HG03139 (cell line): ENCODE measurements around the gene STAP1.
"Not testable (repeated sequence)": the region's sequence is repeated elsewhere in the genome, so short reads cannot be mapped to it uniquely, and the experiment has no call there.

Source experiments
- ATAC-seq: cut with Tn5 transposase; IDR thresholded peaks from one replicate; pipeline ENCODE4 v1.9.1; 2021; ENCODE audit not compliant: unreplicated experiment

Gene STAP1

DNA sequence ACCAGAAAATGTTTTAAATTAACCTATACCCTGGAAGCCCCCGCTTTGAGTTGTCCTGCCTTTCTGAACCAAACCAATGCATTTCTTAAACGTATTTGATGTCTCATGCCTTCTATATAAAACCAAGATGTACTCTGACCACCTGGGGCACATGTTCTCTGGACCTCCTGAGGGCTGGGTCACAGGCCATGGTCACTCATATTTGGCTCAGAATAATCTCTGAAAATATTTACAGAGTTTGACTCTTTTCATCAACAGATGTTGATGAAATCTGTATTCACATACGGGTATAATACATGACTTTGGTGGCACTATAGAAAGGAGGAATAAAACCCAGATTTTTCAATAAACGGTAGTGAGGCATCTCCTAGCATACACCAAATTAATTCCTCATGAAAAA lies 55.7 kb downstream of the STAP1 start:
- no peak for ATAC-seq

GRCh38 chr4:67615119-67615518 lies 56.6 kb downstream of the STAP1 start:
- no peak for ATAC-seq

- ATAC-seq, result no peak
Measured at GRCh38 chr4:67616478-67616877, 58.0 kb downstream of the STAP1 start.

DNA sequence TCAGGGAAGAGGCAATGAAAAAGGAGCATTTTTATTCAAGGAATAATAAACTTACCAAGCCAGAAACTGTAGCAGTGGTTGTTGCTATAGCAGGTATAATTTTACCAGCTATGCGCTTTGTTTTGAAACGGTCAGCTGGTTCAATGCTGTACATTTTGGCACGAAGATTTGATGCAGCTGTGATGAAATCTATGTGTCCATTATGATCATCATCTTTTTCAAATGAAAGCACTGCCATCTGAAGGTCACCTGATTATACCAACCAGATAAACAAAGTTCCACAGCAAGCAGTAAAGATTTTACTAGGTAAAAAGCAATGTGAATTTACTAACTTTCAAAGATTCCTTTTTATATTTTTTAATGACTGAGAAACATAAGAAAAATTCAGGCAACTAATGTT lies 66.4 kb downstream of the STAP1 start:
- ATAC-seq, result no peak

GRCh38 chr4:67632492-67632891 lies 74.0 kb downstream of the STAP1 start:
- no peak for ATAC-seq

DNA sequence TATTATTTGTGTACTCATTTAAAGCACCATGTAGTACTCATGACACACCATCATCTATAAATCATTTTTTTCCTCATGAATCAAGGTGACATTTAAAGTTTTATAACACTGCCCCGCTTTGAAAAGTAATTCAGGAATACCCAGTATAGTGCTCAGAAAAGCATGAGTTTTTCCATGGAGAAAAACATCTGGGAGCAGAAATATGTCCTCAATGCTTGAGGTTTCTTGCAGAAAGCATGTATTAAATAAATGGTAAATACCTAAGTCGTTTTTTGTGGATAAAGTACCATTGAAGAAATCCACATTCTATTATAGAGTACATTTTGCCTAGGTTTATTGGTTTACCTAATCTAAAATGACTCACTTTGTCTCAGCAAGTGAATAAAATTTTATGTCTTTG lies 76.2 kb downstream of the STAP1 start:
- no peak for ATAC-seq

DNA sequence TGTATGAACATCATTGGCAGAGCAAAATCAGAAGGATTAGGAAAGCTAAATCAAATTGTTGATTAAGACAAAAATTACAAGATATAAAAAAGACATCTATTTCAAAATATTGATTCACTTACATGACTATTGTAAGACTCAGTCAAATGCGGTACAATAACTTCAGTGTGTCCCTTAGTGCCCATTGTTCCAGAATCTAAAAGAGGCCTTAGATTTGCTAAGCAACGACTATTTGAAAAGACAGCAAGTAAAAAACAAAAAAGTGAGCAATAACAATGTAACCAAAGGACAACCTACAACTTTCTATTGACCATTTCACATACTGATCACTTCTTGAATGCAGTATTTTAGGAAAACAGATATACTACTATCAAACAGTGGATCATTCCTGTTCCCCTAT lies 76.8 kb downstream of the STAP1 start:
- ATAC-seq, result no peak

DNA sequence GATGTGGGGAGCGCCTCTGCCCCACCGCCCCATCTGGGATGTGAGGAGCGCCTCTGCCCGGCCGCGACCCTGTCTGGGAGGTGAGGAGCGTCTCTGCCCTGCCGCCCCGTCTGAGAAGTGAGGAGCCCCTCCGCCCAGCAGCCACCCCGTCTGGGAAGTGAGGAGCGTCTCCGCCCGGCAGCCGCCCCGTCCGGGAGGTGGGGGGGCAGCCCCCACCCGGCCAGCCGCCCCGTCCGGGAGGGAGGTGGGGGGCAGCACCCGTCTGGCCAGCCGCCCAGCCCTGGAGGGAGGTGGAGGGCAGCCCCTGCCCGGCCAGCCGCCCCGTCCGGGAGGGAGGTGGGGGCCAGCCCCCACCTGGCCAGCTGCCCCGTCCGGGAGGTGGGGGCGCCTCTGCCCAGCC lies 78.5 kb downstream of the STAP1 start:
- not testable (repeated sequence) for ATAC-seq

DNA sequence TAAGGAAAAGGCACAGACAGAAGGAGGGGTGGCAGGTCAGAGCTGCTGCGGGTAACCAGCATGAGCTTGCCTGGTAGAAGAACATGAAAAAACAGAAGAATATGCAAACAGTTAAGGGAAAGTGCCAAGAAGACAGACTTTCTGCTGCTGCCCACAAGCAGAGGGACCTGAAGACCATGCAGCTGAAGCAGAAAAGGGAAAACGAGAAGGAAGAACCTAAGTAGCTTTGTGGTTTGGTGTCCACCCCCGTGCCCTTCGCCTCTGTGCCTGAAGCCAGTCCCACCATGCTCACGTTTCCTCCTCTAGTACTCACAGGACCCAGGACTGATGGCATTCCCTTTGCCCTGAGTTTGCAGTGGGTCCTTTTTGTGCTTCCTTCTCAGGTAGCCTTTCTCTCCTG lies 79.6 kb downstream of the STAP1 start:
- no peak for ATAC-seq

GRCh38 chr4:67651536-67651935 lies 93.0 kb downstream of the STAP1 start:
- ATAC-seq, result no peak
